Effector memory CD8-positive, alpha-beta T cell (primary cell): ENCODE data around the gene FUT2.
A peak's percentile ranks its signal among the peaks of the same experiment; 100 is the strongest.

Experiments used
- ATAC-seq: fragments of 150-1000 bp; cut with Tn5 transposase; replicated peaks from 2 replicates; pipeline ENCODE4 v1.10.0; 2021; ENCODE audit warnings: mild to moderate bottlenecking, moderate library complexity
- DNase-seq, 3 experiments: peaks; one replicate each; pipeline ENCODE4 v3.0.0; 2021
- H3K27ac Mint-ChIP-seq, 2 donors: one replicate each; pipeline ENCODE4 v1.8.0; 2022; ENCODE audit warnings: mild to moderate bottlenecking in 2 of 2, mixed read lengths in 2 of 2, moderate library complexity in 2 of 2
- H3K27me3 Mint-ChIP-seq, 2 donors: one replicate each; pipeline ENCODE4 v1.8.0; 2022; ENCODE audit warnings: mixed read lengths in 2 of 2
- H3K36me3 Mint-ChIP-seq: one replicate; pipeline ENCODE4 v1.8.0; 2022; ENCODE audit warnings: mild to moderate bottlenecking, moderate library complexity, mixed read lengths; ENCODE audit not compliant: insufficient read depth
- H3K4me1 Mint-ChIP-seq, 2 donors: one replicate each; pipeline ENCODE4 v1.8.0; 2022; ENCODE audit warnings: low read depth in 2 of 2, mixed read lengths in 2 of 2
- H3K4me3 Mint-ChIP-seq, 2 donors: one replicate each; pipeline ENCODE4 v1.8.0; 2022; ENCODE audit warnings: mild to moderate bottlenecking in 2 of 2, mixed read lengths in 2 of 2, moderate library complexity in 2 of 2
- H3K9me3 Mint-ChIP-seq, 2 donors: one replicate each; pipeline ENCODE4 v1.8.0; 2022; ENCODE audit warnings: mixed read lengths in 2 of 2

Gene FUT2

DNA sequence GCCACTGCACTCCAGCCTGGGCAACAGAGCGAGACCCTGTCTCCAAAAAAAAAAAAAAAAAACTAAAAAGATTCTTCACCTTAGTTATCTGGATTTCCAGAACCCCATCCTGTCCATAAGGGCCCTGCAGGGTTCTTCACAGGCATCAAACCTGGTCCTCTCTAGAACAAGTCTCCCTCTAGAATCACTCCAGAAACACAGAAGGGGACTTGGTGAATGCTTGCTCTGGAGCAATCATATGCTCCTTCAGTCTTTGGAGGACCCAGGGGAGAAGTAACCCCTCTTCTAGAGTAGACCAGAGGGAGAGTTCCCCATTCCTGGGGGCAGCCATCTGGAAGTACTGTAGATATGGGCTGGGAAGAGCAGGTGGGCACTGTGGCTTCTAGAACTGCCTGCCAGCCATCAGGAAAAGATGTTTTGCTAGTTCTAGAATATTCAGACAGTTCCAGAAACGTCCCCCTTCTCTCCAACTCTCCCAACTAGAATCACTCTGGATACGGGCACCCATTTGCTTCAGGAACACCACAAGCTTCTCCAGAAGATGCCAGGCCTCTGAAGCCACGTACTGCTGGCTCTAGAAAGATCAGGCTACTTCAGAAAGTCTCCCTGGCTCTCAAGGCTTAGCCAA, 53.9 kb downstream of the FUT2 start:
- no peaks in the 10 kb centered on the region for H3K9me3 Mint-ChIP-seq
- peaks cover 42 to 77% of the 10 kb centered on the region in 2 donors for H3K27me3 Mint-ChIP-seq

DNA sequence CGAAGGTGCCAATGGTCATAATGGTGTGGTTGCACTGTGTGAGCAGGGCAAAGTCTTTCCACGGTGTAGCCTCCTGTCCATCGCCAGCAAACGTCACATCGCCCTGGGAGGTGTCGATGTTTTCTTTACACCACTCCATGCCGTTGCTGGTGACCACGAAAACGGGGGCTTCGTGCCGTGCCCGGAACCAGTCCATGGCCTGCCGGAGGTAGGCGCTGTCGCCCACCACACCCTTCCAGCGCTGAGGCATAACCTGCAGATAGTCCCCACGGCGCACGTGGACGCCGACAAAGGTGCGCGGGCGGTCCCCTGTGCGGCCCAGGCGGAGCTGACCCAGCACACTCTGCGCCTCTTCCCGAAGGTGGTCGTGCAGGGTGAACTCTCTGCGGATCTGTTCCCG, 54.6 kb downstream of the FUT2 start:
- no peaks in the 10 kb centered on the region for H3K9me3 Mint-ChIP-seq

More for the DNA sequence above, 53.9 kb downstream of the FUT2 start:
- Mint-ChIP-seq H3K4me1 (peaks cover 10 to 18% of the 10 kb centered on the region in 2 donors), H3K4me3 (no peak overlapping the region), H3K27ac (no peak overlapping the region), H3K36me3 (peaks cover 3% of the 10 kb centered on the region)
- DNase-seq (no peak), ATAC-seq (no peak)

DNA sequence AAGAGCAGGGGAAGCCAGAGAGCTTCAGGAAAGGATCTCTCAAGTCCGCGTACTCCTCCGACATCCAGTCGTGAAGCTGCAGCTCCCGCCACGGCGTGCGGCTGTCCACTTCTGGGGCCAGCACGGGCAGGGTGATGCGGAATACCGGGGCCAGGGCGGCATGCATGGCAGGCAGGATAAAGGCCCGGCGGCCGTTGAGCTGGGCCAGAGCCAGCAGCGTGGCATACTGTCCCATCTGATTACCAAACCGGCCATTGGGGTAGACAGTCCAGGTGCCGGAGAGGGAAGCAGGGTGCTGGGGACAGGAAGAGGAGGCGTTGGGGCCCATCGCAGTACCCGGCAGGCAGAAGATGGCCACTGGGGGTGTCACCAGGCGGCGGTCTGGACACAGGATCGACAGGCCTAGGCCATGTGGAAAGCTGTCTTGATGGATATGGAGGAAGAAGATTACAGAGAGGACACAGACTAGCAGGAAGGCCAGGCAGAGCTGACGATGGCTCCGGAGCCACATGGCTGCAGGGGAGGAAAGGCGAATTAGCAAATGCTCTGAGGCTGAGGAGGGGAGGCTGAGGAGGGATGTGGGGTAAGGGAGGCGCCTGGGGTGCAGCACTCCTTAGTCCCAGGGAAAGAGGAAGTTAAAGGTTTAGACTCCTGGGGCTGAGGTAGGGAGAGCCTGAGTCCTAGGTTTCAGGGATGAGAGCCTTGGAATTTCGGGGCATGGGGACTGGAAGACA, 55.2 kb downstream of the FUT2 start:
- ATAC-seq (no peak), DNase-seq (no peak)
- Mint-ChIP-seq H3K36me3 (peaks cover 3% of the 10 kb centered on the region), H3K4me1 (peaks cover 8 to 17% of the 10 kb centered on the region in 2 donors), H3K27ac (no peak overlapping the region), H3K4me3 (peak overlapping the region; percentile 24 to 52), H3K27me3 (peaks cover 40 to 81% of the 10 kb centered on the region in 2 donors), H3K9me3 (no peaks in the 10 kb centered on the region)

More for the DNA sequence above, 54.6 kb downstream of the FUT2 start:
- no peak overlapping the region for H3K4me3 Mint-ChIP-seq
- H3K4me1 Mint-ChIP-seq, result peaks cover 10 to 18% of the 10 kb centered on the region in 2 donors
- DNase-seq, result no peak
- ATAC-seq, result no peak
- H3K36me3 Mint-ChIP-seq, result peaks cover 3% of the 10 kb centered on the region
- H3K27ac Mint-ChIP-seq, result no peak overlapping the region
- peaks cover 46 to 81% of the 10 kb centered on the region in 2 donors for H3K27me3 Mint-ChIP-seq

DNA sequence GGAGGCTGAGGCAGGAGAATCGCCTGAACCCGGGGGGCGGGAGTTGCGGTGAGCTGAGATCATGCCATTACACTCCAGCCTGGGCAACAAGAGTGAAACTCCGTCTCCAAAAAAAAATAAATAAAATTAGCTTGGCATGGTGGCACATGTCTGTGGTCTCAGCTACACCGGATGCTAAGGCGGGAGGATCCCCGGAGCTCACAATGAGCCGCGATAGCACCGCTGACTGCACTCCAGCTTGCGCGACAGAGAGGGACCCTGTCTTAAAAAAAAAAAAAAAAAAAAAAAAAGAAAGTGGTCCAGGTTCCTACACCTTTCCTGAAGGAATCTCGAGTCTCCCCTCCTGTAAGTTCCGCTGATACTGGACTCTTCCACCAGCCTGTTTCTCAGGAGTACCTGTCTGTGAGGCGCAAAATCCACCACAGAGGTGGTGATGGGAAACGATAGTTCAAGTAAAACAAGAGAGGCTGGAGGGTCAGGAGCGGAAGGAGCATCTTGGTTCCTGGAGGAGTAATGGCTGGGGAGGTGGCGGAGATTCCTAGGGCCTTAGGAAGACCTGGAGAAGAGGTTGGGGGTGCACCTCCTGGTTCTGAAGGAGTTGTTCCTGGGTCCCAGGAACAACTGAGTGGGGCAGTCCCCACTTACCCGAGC, 56.2 kb downstream of the FUT2 start:
- DNase-seq, result no peak
- Mint-ChIP-seq H3K36me3 (peaks cover 3% of the 10 kb centered on the region), H3K27ac (no peak overlapping the region), H3K9me3 (no peaks in the 10 kb centered on the region), H3K4me3 (peak overlapping the region; percentile 73 to 76), H3K27me3 (peaks cover 34 to 79% of the 10 kb centered on the region in 2 donors), H3K4me1 (peaks cover 8 to 14% of the 10 kb centered on the region in 2 donors)
- no peak for ATAC-seq

DNA sequence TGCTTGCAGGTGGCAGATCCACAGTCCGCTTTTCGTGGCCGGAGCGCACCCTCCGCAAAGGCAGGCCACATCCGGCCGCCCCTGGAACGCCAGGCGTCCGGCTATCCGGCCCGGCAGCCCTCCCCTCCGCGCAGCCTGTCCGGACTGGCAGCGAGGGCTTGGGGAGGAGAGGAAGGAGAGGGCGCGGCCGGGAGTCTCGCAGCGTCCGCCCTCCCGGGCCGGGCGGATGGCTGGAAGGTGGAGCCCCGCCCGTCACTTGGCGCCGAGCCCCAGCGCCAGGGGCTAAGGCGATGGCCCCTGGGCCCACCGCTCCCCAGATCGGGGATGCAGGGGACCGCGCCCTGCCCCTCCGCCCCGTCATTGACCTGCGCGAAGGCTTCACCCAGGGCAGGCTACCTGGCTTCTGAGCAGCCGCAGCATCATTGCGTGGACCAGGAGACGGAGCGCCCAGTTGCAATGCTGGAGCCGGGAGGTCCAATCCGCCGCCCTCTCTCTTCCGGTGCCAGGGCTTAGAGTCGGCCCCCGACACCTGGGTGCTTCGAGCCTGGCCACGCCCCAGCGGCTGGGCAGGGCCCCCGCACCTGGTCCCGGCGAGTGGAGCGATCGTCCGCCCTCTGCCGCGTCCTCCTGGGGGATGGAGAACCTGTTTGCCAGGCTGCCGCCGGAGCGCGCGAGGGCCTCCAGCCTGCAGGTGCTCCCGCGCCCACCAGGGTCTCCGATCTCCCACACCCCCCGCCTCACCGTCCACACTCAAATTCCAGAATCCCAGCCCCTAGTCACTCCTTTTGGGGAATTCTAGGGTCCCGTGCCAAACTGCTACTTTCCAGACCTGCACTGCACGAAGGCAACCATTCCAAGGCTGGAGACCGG, 57.0 kb downstream of the FUT2 start, which contains the start of gene FUT1:
Gene FUT1 (minus strand): TSS at position 146 of the 870 bp plus-strand sequence. CDS start 1,360 bp downstream, outside the sequence.
- Mint-ChIP-seq H3K4me1 (peaks cover 8 to 14% of the 10 kb centered on the region in 2 donors), H3K36me3 (no peaks in the 10 kb centered on the region), H3K4me3 (peak within 1 kb of the TSS; percentile 73 to 76), H3K27ac (no peak within 1 kb of the TSS), H3K9me3 (no peaks in the 10 kb centered on the region), H3K27me3 (peaks cover 34 to 71% of the 10 kb centered on the region in 2 donors)
- ATAC-seq (peak; percentile 76), DNase-seq (peak in 1 of 3 experiments; percentile 18)

DNA sequence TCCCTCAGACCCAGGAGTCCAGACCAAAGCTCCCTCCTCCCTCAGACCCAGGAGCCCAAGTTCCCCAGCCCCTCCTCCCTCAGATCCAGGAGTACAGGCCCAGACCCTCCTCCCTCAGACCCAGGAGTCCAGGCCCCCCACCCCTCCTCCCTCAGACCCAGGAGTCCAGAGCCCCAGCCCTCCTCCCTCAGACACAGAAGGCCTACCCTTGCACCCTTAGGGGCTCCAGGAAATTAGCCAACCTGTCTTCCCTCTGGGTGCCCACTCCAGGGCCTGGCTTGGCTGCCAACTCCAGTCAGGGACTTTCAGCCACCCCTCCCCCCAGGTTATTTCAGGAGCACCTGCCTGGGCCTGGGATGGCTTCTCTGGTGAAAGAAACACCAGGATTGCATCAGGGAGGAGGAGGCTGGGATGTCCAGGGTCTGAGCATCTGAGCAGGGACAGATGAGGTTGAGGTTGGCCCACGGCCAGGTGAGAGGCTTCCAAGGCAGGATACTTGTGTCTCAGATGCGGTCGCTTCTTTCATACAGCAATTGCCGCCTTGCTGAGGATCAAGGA, 59.4 kb downstream of the FUT2 start, which contains the start of gene FGF21:
Gene FGF21 (plus strand): TSS at position 441 of the 558 bp plus-strand sequence. CDS start 713 bp downstream, outside the sequence.
- no peak for DNase-seq
- no peak within 1 kb of the TSS for H3K4me3 Mint-ChIP-seq
- H3K4me1 Mint-ChIP-seq, result peaks cover 8 to 14% of the 10 kb centered on the region in 2 donors
- no peaks in the 10 kb centered on the region for H3K36me3 Mint-ChIP-seq
- H3K9me3 Mint-ChIP-seq, result no peaks in the 10 kb centered on the region
- H3K27me3 Mint-ChIP-seq, result peaks cover 35 to 67% of the 10 kb centered on the region in 2 donors
- no peak within 1 kb of the TSS for H3K27ac Mint-ChIP-seq
- no peak for ATAC-seq
